Endothelial cell of umbilical vein (primary cell): ENCODE measurements around the gene R3HCC1L. TPM values are rescaled to one million over a fixed set of nuclear protein-coding genes. Genes with fewer than 3 reads are reported as not detected.

Source experiments
- BruUV-seq: library from RNA; stranded (reverse); fragments of 400-500 nt; replicated peaks from 2 replicates; lab custom pipeline; 2021; lab: Mats Ljungman, UMichigan
- CTCF ChIA-PET: fragments of 300-600, 350-600 bp; sonication (Branson Sonifier 250); formaldehyde crosslinking; loops from one replicate; lab custom pipeline; 2021; ENCODE audit warnings: antibody characterized with exemption, inconsistent platforms; lab: Charles Lee
- POLR2A ChIA-PET: fragments of 300-600, 350-600 bp; sonication (Branson Sonifier 250); formaldehyde crosslinking; loops from one replicate; lab custom pipeline; 2021; ENCODE audit warnings: antibody characterized with exemption, inconsistent platforms; lab: Charles Lee
- DNase-seq: peaks from one replicate; pipeline ENCODE4 v3.0.0-alpha.2; 2011; ENCODE audit warnings: low read depth, low spot score
- FAIRE-seq: peaks from 2 replicates; lab custom pipeline; 2011; peaks lifted over from hg19 to GRCh38; lab: Jason Lieb, UNC
- H2AFZ ChIP-seq: 2 replicates; pipeline ENCODE4 v1.6.0; 2012; ENCODE audit warnings: low read depth, low read length, control low read depth, inconsistent platforms
- H3K27ac ChIP-seq: 2 replicates; pipeline ENCODE4 v1.5.1; 2011; ENCODE audit warnings: low read depth, mild to moderate bottlenecking, control low read depth, low read length, moderate library complexity; ENCODE audit not compliant: insufficient read depth
- H3K27me3 ChIP-seq, 2 experiments: 2 replicates each; pipeline versions ENCODE4 v1.6.0 to v1.6.1; 2011; ENCODE audit warnings: low read length in 2 of 2, mixed read lengths in 1 of 2; ENCODE audit not compliant: control insufficient read depth in 2 of 2, insufficient read depth in 2 of 2
- H3K36me3 ChIP-seq, 2 experiments: 2 replicates in 1 of 2; 3 replicates in 1 of 2; pipeline ENCODE4 v1.5.1; 2011; ENCODE audit warnings: low read length in 2 of 2, mild to moderate bottlenecking in 1 of 2, moderate library complexity in 1 of 2; ENCODE audit not compliant: control insufficient read depth in 2 of 2, insufficient read depth in 2 of 2; ENCODE audit errors: extremely low read depth in 1 of 2
- H3K4me1 ChIP-seq: 3 replicates; pipeline ENCODE4 v1.5.1; 2011; ENCODE audit warnings: mild to moderate bottlenecking, low read length; ENCODE audit not compliant: control insufficient read depth, insufficient read depth; ENCODE audit errors: extremely low read depth
- H3K4me2 ChIP-seq: 2 replicates; pipeline ENCODE4 v1.6.1; 2011; ENCODE audit warnings: low read length, control low read depth, mixed read lengths; ENCODE audit not compliant: insufficient read depth
- H3K4me3 ChIP-seq, 3 experiments: fragments of 200-600 bp in 1 of 3; sonication (generic), shearing (Covaris generic) in 1 of 3; replicated peaks in 1 of 3; 2 replicates each; pipeline ENCODE4 v1.5.1; 2011 to 2016; ENCODE audit warnings: control low read depth in 3 of 3, low read length in 3 of 3, mild to moderate bottlenecking in 2 of 3, inconsistent platforms in 1 of 3, low read depth in 1 of 3, moderate library complexity in 1 of 3; ENCODE audit not compliant: insufficient read depth in 1 of 3
- H3K79me2 ChIP-seq: 2 replicates; pipeline ENCODE4 v1.6.0; 2012; ENCODE audit warnings: low read length, inconsistent platforms; ENCODE audit not compliant: control insufficient read depth, insufficient read depth
- H3K9ac ChIP-seq: replicated peaks from 2 replicates; pipeline ENCODE3; 2011; ENCODE audit warnings: low read length, control low read depth; ENCODE audit not compliant: insufficient read depth; ENCODE audit errors: extremely low read depth
- H3K9me1 ChIP-seq: replicated peaks from 3 replicates; pipeline ENCODE4 v1.6.0; 2011; ENCODE audit warnings: mild to moderate bottlenecking, low read length; ENCODE audit not compliant: control insufficient read depth, insufficient read depth; ENCODE audit errors: extremely low read depth
- H3K9me3 ChIP-seq: replicated peaks from 2 replicates; pipeline ENCODE4 v1.5.1; 2012; ENCODE audit warnings: low read length, inconsistent platforms; ENCODE audit not compliant: control insufficient read depth, insufficient read depth
- H4K20me1 ChIP-seq: replicated peaks from 2 replicates; pipeline ENCODE3; 2011; ENCODE audit warnings: mild to moderate bottlenecking, low read length; ENCODE audit not compliant: control insufficient read depth, insufficient read depth; ENCODE audit errors: extremely low read depth
- EZH2 ChIP-seq: IDR thresholded peaks from 2 replicates; pipeline ENCODE4 v1.6.1; 2012; ENCODE audit warnings: borderline replicate concordance, low read depth, mild to moderate bottlenecking, moderate library complexity, low read length, inconsistent platforms; ENCODE audit not compliant: severe bottlenecking
- FOS ChIP-seq: IDR thresholded peaks from 2 replicates; pipeline ENCODE4 v1.6.1; 2011; ENCODE audit warnings: mild to moderate bottlenecking, low read length, moderate library complexity, borderline replicate concordance; ENCODE audit not compliant: insufficient read depth
- GATA2 ChIP-seq: IDR thresholded peaks from 2 replicates; pipeline ENCODE4 v1.7.0; 2011; ENCODE audit warnings: low read depth, mild to moderate bottlenecking, moderate library complexity, mixed read lengths, low read length; ENCODE audit not compliant: insufficient read length, insufficient read depth
- JUN ChIP-seq: IDR thresholded peaks from 2 replicates; pipeline ENCODE4 v1.6.1; 2011; ENCODE audit warnings: borderline replicate concordance, low read depth; ENCODE audit not compliant: insufficient read length, insufficient read depth
- MYC ChIP-seq: IDR thresholded peaks from one replicate; pipeline ENCODE4 v1.6.1; 2011; ENCODE audit warnings: mild to moderate bottlenecking, low read depth, low read length
- POLR2A ChIP-seq: IDR thresholded peaks from 2 replicates; pipeline ENCODE4 v1.6.1; 2012; ENCODE audit warnings: low read depth, mild to moderate bottlenecking, control low read depth, low read length
- POLR2AphosphoS5 ChIP-seq: IDR thresholded peaks from 2 replicates; pipeline ENCODE4 v1.6.1; 2012; ENCODE audit warnings: low read depth, mild to moderate bottlenecking, control low read depth, low read length, moderate library complexity; ENCODE audit not compliant: insufficient read depth
- dilution Hi-C: fragments of 300-500 bp; cut with MboI; formaldehyde crosslinking; loops from one replicate; pipeline ENCODE4 v1.15.0; 2019; ENCODE audit warnings: low sequenced_read_pairs; ENCODE audit not compliant: extremely low pct_ligation_motif_present
- intact Hi-C: fragments of 100-400 bp; cut with micrococcal nuclease; formaldehyde crosslinking; loops from one replicate; pipeline ENCODE4 v1.10.0; 2022
- polyA plus RNA-seq, 4 experiments: library from polyadenylated mRNA; depleted of rRNA in 3 of 4; stranded (reverse) in 3 of 4; unstranded in 1 of 4; fragments of >200 nt; gene quantifications; 2 replicates each; pipeline versions ENCODE4 v1.2.1 to v1.2.3, GENCODE V29; 2011 to 2012; ENCODE audit warnings: missing spikeins in 1 of 4
- total RNA-seq: library from RNA; stranded (reverse); gene quantifications from 2 replicates; pipeline ENCODE4 v1.2.3, GENCODE V29; 2021
- TF ChIP-seq, protein P1 (sequence below): IDR thresholded peaks from 2 replicates; pipeline ENCODE4 v1.6.1; 2011; ENCODE audit not compliant: insufficient read depth, insufficient read length
- TF ChIP-seq, protein P2 (sequence below), 2 donors: IDR thresholded peaks; 1 replicate in 1 of 2; 2 replicates in 1 of 2; pipeline ENCODE4 v1.5.1; 2011; ENCODE audit warnings: low read length in 2 of 2, mild to moderate bottlenecking in 2 of 2, moderate library complexity in 2 of 2, control low read depth in 1 of 2, inconsistent platforms in 1 of 2, low read depth in 1 of 2; ENCODE audit not compliant: insufficient read depth in 1 of 2; ENCODE audit errors: extremely low read depth in 1 of 2

The R3HCC1L gene
- total and polyA plus RNA-seq, 2 donors (not counting 3 experiments of a cell fraction or from before 2014, with no cell fraction given): 6.3 to 12.4 TPM

DNA sequence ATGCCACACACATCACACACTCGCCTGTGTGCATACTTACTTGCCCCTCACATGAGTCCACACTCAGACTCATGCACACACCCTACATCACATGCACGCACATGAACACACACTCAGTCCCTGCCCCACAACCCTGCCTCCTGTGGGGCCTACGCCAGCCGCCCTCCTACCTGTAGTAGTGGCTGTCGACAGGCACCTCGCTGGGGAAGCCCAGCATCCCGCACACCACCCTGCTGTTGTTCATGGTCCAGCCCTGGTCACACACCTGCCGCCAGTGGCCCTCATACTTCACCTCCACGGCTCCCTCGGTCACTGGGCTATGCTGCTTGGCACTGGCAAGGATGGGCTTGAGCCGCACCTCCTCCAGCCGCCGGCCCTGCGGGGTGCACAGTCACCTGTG is 126.3 kb downstream of the R3HCC1L start:
- no TSS peak for BruUV-seq
- dilution Hi-C loops: no loop called here
- DNase-seq (no peak), FAIRE-seq (no peak)
- H3K9ac ChIP-seq: no peak overlapping the region
- no peak overlapping the region for H3K4me3 ChIP-seq
- no peaks in the 10 kb centered on the region for H4K20me1 ChIP-seq
- no peak overlapping the region for H3K4me2 ChIP-seq
- no peaks in the 10 kb centered on the region for H3K79me2 ChIP-seq
- no peaks in the 10 kb centered on the region for H3K27me3 ChIP-seq
- no peak overlapping the region for H3K27ac ChIP-seq
- H3K9me1 ChIP-seq: no peaks in the 10 kb centered on the region
- ChIA-PET CTCF (interaction anchor here (2.3 to 6.3 kb wide), 3 partner anchors 49 to 986 kb away, joined by 11 to 73 read pairs (median 12); no protein-coding TSS in a partner anchor), POLR2A (no interaction called here)
- no peaks in the 10 kb centered on the region for H3K36me3 ChIP-seq
- no peak for TF ChIP-seq JUN
- TF ChIP-seq, protein P1, sequence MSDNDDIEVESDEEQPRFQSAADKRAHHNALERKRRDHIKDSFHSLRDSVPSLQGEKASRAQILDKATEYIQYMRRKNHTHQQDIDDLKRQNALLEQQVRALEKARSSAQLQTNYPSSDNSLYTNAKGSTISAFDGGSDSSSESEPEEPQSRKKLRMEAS: no peak
- no peak for TF ChIP-seq FOS
- no peak for TF ChIP-seq EZH2
- TF ChIP-seq POLR2AphosphoS5: no peak
- no peak for TF ChIP-seq POLR2A
- TF ChIP-seq, protein P2, sequence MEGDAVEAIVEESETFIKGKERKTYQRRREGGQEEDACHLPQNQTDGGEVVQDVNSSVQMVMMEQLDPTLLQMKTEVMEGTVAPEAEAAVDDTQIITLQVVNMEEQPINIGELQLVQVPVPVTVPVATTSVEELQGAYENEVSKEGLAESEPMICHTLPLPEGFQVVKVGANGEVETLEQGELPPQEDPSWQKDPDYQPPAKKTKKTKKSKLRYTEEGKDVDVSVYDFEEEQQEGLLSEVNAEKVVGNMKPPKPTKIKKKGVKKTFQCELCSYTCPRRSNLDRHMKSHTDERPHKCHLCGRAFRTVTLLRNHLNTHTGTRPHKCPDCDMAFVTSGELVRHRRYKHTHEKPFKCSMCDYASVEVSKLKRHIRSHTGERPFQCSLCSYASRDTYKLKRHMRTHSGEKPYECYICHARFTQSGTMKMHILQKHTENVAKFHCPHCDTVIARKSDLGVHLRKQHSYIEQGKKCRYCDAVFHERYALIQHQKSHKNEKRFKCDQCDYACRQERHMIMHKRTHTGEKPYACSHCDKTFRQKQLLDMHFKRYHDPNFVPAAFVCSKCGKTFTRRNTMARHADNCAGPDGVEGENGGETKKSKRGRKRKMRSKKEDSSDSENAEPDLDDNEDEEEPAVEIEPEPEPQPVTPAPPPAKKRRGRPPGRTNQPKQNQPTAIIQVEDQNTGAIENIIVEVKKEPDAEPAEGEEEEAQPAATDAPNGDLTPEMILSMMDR (IDR thresholded peaks at IDR 0.05; ENCODE audit: extremely low read depth in 1 of 2, insufficient read depth in 1 of 2, low read depth in 1 of 2, low read length in 2 of 2): no peak
- no peak for TF ChIP-seq MYC
- TF ChIP-seq GATA2: no peak
- intact Hi-C loops: loop anchor here (5.0 kb wide), 1 partner anchor 402 kb away; no protein-coding TSS in a partner anchor
- H2AFZ ChIP-seq: no peak overlapping the region
- no peaks in the 10 kb centered on the region for H3K9me3 ChIP-seq
- no peaks in the 10 kb centered on the region for H3K4me1 ChIP-seq
